ENCODE results near the gene UBALD1. TPM values are rescaled to one million over a fixed set of nuclear protein-coding genes. Genes with fewer than 3 reads are reported as not detected.

Gene UBALD1
- polyA plus RNA-seq, 1 donor (not counting 4 experiments of a cell fraction or from before 2014, with no cell fraction given) = 4.0 TPM

GRCh38 chr16:4641895-4642294 is 27.2 kb upstream of the UBALD1 start:
- Histone ChIP-seq H3K4me1 (ENCODE audit: control insufficient read depth, extremely low read depth, insufficient read depth, low read length) (no peaks in the 10 kb centered on the region), H2AFZ (ENCODE audit: control insufficient read depth, low read length) (no peak overlapping the region), H3K27ac (ENCODE audit: control insufficient read depth, insufficient read depth, low read length) (no peak overlapping the region), H3K79me2 (ENCODE audit: control insufficient read depth, insufficient read depth, low read length) (peaks cover 77% of the 10 kb centered on the region), H3K27me3 (ENCODE audit: control insufficient read depth, extremely low read depth, insufficient read depth, low read length) (no peaks in the 10 kb centered on the region), H3K4me2 (ENCODE audit: control insufficient read depth, extremely low read depth, insufficient read depth, low read depth, low read length) (no peak overlapping the region), H3K9me1 (ENCODE audit: control insufficient read depth, extremely low read depth, insufficient read depth, low read length) (no peaks in the 10 kb centered on the region), H3K4me3 (ENCODE audit: control insufficient read depth in 2 of 3, extremely low read depth in 1 of 3, insufficient read depth in 2 of 3, low read depth in 1 of 3, low read length in 3 of 3) (no peak overlapping the region), H3K9me3 (ENCODE audit: control insufficient read depth, low read depth, low read length) (no peaks in the 10 kb centered on the region), H3K36me3 (ENCODE audit: control insufficient read depth in 2 of 2, extremely low read depth in 1 of 2, insufficient read depth in 2 of 2, low read length in 2 of 2) (peaks cover 7 to 18% of the 10 kb centered on the region in 2 experiments), H4K20me1 (ENCODE audit: control insufficient read depth, extremely low read depth, insufficient read depth, low read length) (peaks cover 24% of the 10 kb centered on the region), H3K9ac (ENCODE audit: control insufficient read depth, extremely low read depth, insufficient read depth, low read length) (no peak overlapping the region)
- DNase-seq (ENCODE audit: low read depth, low spot score) (no peak), FAIRE-seq (no peak)
- TF ChIP-seq EZH2 (IDR thresholded peaks at IDR 0.05; ENCODE audit: low read length) = no peak
- dilution Hi-C loops (cut with MboI; ENCODE audit: extremely low pct_ligation_motif_present, low sequenced_read_pairs) = no loop called here

- no peak overlapping the region for H3K27ac ChIP-seq (ENCODE audit: control insufficient read depth, insufficient read depth, low read length)
- DNase-seq (ENCODE audit: low read depth, low spot score) (no peak), FAIRE-seq (no peak)
- H3K9me1 ChIP-seq (ENCODE audit: control insufficient read depth, extremely low read depth, insufficient read depth, low read length) = no peaks in the 10 kb centered on the region
- TF ChIP-seq EZH2 (IDR thresholded peaks at IDR 0.05; ENCODE audit: low read length) = no peak
- TF ChIP-seq CTCF (optimal IDR thresholded peaks at IDR 0.05 in 1 of 3, IDR thresholded peaks at IDR 0.05 in 1 of 3, conservative IDR thresholded peaks at IDR 0.05 in 1 of 3; ENCODE audit: extremely low read depth in 1 of 3, insufficient read depth in 2 of 3, low read length in 3 of 3) = no peak
- no peak overlapping the region for H2AFZ ChIP-seq (ENCODE audit: control insufficient read depth, low read length)
- dilution Hi-C loops (cut with MboI; ENCODE audit: extremely low pct_ligation_motif_present, low sequenced_read_pairs) = no loop called here
- no peaks in the 10 kb centered on the region for H3K9me3 ChIP-seq (ENCODE audit: control insufficient read depth, low read depth, low read length)
- H3K4me3 ChIP-seq (ENCODE audit: control insufficient read depth in 2 of 3, extremely low read depth in 1 of 3, insufficient read depth in 2 of 3, low read depth in 1 of 3, low read length in 3 of 3) = no peak overlapping the region
- H3K4me1 ChIP-seq (ENCODE audit: control insufficient read depth, extremely low read depth, insufficient read depth, low read length) = no peaks in the 10 kb centered on the region
- no peak overlapping the region for H3K9ac ChIP-seq (ENCODE audit: control insufficient read depth, extremely low read depth, insufficient read depth, low read length)
- H3K4me2 ChIP-seq (ENCODE audit: control insufficient read depth, extremely low read depth, insufficient read depth, low read depth, low read length) = no peak overlapping the region
- peaks cover 4 to 18% of the 10 kb centered on the region in 2 experiments for H3K36me3 ChIP-seq (ENCODE audit: control insufficient read depth in 2 of 2, extremely low read depth in 1 of 2, insufficient read depth in 2 of 2, low read length in 2 of 2)
- H4K20me1 ChIP-seq (ENCODE audit: control insufficient read depth, extremely low read depth, insufficient read depth, low read length) = peaks cover 24% of the 10 kb centered on the region
- no peaks in the 10 kb centered on the region for H3K27me3 ChIP-seq (ENCODE audit: control insufficient read depth, extremely low read depth, insufficient read depth, low read length)
- peaks cover 72% of the 10 kb centered on the region for H3K79me2 ChIP-seq (ENCODE audit: control insufficient read depth, insufficient read depth, low read length)
These were observed 26.6 kb upstream of the UBALD1 start for GRCh38 chr16:4641306-4641687.
